Measurements from ENCODE around the gene CDHR2. TPM values are rescaled to one million over a fixed set of nuclear protein-coding genes. Genes with fewer than 3 reads are reported as not detected.
A peak's percentile ranks its signal among the peaks of the same experiment; 100 is the strongest.
"Not testable (repeated sequence)": the region's sequence is repeated elsewhere in the genome, so short reads cannot be mapped to it uniquely, and the experiment has no call there.

Gene CDHR2
- polyA plus RNA-seq, 4 donors: 0.49 to 23.2 (median 14.2) TPM

DNA sequence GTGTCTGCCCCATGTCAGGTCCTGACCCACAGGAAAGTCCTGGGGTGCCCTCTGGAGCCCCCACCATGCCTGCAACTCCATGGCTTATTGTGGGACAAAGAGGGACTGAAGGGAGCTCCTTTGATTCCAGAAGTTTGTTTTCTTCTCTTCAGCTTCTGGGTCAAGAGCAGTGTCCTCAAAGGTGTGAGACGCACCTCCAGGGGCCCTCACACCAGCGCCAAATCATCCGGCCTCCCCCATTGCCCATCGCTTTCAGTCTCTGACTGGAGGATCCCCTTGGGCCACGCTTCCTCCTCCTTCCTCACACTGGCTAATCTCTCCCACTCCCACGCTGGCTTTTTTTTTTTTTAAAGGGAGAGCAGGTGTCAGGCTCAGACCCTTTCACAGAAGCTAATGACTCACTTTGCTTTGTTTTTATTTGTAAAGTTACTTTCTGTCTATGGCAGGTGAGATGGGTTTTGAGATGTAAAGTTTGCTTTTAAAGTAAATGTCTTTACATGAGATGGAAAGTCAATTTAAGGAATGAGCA is 16.7 kb downstream of the CDHR2 start:
- no peak for DNase-seq (ENCODE audit: low read depth in 4 of 4, low spot score in 3 of 4)

GRCh38 chr5:176568657-176569056 is 19.5 kb downstream of the CDHR2 start:
- no peak for DNase-seq (ENCODE audit: low read depth in 4 of 4, low spot score in 3 of 4)

DNA sequence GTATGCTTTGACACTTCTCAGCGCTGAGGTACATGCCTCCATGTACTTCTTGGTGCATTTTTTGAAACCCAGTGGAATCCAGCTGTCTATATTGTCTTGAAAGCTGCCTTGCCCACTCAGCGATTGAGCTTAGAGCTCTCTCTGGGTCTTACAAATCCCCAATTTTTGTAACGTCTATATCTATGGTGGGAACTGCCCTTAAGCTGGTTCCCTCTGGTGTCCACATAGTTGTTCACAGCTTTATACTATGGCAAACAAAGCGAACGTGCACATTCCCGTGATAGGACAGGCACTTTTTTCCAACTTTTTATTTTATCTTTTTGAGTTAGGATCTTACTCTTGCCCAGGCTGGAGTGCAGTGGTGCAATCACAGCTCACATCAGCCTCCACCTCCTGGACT is 20.9 kb downstream of the CDHR2 start:
- DNase-seq (ENCODE audit: low read depth in 4 of 4, low spot score in 3 of 4): no peak

GRCh38 chr5:176573564-176574296 is 24.6 kb downstream of the CDHR2 start:
- peak in 2 of 4 donors; percentile 10 to 24 for DNase-seq (ENCODE audit: low read depth in 4 of 4, low spot score in 3 of 4)

DNA sequence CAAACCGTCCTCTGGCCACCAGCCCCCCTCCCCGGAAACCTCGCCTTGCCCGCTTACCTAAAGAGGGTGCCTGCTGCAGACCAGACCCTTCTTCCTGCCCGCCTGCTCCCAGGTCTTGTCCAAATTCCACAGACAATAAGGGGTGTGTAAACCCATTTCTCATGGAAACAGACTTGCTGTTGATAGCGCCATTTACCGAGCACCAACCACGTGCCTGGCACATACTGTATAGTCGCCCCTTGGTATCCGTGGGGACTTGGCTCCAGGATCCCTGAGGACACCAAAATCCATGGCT is 25.1 kb downstream of the CDHR2 start:
- DNase-seq (ENCODE audit: low read depth in 4 of 4, low spot score in 3 of 4): no peak

- DNase-seq (ENCODE audit: low read depth in 4 of 4, low spot score in 3 of 4): no peak
These were observed 25.9 kb downstream of the CDHR2 start for GRCh38 chr5:176575066-176575465.

DNA sequence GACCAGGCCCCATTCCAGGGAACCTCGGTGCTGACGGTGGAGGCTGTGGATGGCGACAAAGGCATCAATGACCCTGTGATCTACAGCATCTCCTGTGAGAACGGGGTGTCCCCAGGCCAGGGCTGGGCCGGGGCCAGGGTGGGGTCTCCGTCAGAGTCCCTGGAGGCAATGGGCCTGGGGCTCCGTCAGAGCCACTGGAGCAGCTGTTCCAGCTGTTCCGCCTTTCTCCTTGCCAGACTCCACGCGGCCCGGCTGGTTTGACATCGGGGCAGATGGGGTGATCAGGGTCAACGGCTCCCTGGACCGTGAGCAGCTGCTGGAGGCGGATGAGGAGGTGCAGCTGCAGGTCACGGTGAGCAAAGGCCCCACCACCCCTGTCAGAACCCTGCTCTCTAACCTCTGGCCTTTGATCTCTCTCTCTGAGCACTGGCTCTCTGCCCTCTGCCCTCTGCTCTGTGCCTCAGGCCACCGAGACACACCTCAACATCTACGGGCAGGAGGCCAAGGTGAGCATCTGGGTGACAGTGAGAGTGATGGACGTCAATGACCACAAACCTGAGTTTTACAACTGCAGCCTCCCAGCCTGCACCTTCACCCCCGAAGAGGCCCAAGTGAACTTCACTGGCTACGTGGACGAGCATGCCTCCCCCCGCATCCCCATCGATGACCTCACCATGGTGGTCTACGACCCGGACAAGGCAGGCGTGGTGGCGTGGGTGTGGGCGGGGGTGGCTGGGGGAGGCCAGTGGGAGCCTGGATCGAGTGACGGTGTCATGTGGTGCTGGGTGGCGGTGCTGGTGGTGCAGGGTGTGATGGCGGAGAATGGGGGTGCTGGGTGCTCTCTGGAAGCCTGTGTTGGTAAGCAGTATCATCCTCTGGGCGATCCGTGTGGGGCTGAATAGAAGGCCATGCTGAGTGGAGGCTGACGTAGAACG is 26.6 kb downstream of the CDHR2 start:
- DNase-seq (ENCODE audit: low read depth in 4 of 4, low spot score in 3 of 4): no peak

DNA sequence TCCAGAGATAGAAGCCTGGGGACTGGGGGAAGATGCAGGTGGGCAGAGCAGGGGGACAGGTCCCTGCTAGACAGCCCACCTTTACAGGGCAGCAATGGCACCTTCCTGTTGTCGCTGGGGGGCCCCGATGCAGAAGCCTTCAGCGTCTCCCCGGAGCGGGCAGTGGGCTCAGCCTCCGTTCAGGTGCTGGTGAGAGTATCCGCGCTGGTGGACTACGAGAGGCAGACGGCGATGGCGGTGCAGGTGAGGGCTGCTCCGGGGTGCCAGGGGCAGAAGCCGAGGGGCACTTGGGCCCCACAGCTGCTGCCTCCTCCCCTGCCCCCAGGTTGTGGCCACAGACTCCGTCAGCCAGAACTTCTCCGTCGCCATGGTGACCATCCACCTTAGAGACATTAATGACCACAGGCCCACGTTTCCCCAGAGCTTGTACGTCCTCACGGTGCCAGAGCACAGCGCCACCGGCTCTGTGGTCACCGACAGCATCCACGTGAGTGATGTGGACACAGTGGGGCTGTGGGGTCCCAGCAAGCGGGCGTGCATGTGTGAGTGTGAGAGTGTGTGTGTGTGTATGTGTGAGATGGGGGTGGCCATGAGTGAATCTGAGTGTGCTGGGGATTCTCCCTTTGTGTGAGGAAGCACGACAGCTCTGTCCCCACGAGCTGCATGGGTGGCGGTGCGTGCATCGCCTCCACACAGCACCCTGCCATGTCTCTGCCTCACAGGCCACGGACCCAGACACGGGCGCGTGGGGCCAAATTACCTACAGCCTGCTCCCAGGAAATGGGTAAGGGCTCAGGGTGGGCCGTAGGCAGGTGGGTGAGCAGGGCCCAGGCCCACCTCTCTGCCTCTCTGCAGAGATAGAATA is 28.4 kb downstream of the CDHR2 start:
- DNase-seq (ENCODE audit: low read depth in 4 of 4, low spot score in 3 of 4): peak in 1 of 4 donors; percentile 29

GRCh38 chr5:176578391-176578808 is 29.3 kb downstream of the CDHR2 start:
- peak in 2 of 4 donors; percentile 29 to 36 for DNase-seq (ENCODE audit: low read depth in 4 of 4, low spot score in 3 of 4)

DNA sequence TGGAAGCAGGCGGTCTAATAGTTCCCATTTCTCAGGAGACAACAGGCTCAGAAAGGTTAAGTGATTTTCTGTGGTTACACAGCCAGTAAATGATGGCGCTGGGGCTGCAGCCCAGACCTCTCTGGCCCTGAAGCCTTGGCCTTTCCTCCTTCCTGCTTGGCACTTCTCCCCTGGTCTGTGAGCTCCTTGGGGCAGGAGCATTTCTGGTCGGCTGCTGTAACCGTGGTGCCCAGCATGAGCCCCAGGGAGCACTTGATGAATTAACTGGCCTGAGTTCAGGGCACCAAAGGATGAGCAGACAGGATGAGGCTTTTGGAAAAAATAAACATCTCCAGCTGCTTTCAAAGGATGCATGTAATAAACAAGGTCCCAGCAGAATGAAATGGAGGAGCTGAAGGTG is 30.2 kb downstream of the CDHR2 start:
- no peak for DNase-seq (ENCODE audit: low read depth in 4 of 4, low spot score in 3 of 4)

- DNase-seq (ENCODE audit: low read depth in 4 of 4, low spot score in 3 of 4): no peak
These were observed 32.2 kb downstream of the CDHR2 start for GRCh38 chr5:176581361-176581760.

DNA sequence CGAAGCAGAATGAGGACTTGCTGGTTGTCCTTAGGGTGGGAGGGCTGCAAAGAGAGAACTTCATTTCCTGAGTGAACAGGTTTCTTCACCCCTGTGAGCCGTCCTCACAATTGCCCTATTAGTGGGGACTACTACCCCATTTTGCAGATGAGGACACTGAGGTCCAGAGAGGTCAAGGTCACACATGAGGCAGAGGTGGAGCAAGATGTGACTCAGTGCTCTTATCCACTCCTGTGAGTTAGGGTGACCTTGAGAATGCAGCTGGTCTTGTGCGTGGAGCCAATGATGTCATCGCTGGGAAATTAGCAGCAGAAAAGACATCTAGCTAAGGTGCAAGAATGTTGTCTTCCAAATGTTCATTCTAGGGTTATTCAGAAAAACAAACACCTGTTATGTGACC is 33.9 kb downstream of the CDHR2 start:
- no peak for DNase-seq (ENCODE audit: low read depth in 4 of 4, low spot score in 3 of 4)

GRCh38 chr5:176587398-176587797 is 38.3 kb downstream of the CDHR2 start:
- no peak for DNase-seq (ENCODE audit: low read depth in 4 of 4, low spot score in 3 of 4)

DNA sequence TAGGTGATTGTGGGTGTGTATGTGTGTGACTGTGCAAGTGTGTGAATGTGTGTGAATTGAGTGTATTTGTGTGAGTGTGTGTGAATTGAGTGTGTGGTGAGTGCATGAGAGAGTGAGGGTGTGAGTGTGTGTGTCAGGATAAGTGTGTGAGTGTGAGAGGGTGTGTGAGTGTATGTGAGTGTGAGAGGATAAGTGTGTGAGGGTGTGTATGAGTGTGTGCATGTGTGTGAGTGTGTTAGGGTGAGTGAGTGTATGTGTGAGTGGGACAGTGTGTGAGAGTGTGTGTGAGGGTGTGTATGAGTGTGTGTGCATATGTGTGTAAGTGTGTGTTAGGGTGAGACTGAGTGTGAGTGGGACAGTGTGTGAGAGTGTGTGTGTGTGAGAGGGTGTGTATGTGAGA is 39.2 kb downstream of the CDHR2 start:
- no peak for DNase-seq (ENCODE audit: low read depth in 4 of 4, low spot score in 3 of 4)

- no peak for DNase-seq (ENCODE audit: low read depth in 4 of 4, low spot score in 3 of 4)
These were observed 40.1 kb downstream of the CDHR2 start for GRCh38 chr5:176589039-176589769.

- DNase-seq (ENCODE audit: low read depth in 4 of 4, low spot score in 3 of 4): no peak
These were observed 41.0 kb downstream of the CDHR2 start for GRCh38 chr5:176590035-176590717.

DNA sequence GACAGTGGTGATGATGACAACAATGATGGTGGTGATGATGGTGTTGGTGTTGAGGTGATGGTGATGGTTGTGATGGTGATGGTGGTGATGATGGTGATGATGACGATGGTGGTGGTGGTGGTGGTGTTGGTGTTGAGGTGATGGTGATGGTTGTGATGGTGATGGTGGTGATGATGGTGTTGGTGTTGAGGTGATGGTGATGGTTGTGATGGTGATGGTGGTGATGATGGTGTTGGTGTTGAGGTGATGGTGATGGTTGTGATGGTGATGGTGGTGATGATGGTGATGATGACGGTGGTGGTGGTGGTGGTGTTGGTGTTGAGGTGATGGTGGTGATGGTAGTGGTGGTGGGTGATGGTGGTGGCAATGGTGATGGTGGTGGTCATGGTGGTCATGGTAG is 42.5 kb downstream of the CDHR2 start:
- not testable (repeated sequence) for DNase-seq (ENCODE audit: low read depth in 4 of 4, low spot score in 3 of 4)

GRCh38 chr5:176592573-176592972 is 43.4 kb downstream of the CDHR2 start:
- DNase-seq (ENCODE audit: low read depth in 4 of 4, low spot score in 3 of 4): no peak

GRCh38 chr5:176593273-176593869 is 44.2 kb downstream of the CDHR2 start:
- DNase-seq (ENCODE audit: low read depth in 4 of 4, low spot score in 3 of 4): no peak

All from left renal pelvis (tissue), 4 donors.